ENCODE data around the gene KCNMA1.

DNA sequence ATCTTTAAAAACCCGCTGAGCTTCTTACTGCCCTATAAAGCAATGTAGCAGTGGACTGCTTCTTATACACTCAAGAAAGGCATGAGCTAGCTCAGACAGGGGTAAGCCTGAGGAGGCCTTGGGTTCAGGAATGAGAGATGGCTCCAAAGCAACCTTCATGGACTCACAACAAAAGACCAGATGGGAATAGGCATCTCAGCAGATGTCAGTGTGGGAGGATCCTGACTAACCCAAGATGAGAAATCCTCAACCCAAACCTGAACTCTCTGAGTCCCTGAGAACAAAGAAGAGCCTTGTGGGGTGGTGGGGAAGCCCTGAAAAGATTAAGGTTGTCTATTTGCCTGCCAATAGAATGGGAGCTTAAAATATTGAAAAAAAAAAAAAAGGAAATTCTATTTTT, 807.4 kb downstream of the KCNMA1 start:
- no peak for TF ChIP-seq POLR2AphosphoS5 (IDR thresholded peaks at IDR 0.05)
- TF ChIP-seq, protein P1, sequence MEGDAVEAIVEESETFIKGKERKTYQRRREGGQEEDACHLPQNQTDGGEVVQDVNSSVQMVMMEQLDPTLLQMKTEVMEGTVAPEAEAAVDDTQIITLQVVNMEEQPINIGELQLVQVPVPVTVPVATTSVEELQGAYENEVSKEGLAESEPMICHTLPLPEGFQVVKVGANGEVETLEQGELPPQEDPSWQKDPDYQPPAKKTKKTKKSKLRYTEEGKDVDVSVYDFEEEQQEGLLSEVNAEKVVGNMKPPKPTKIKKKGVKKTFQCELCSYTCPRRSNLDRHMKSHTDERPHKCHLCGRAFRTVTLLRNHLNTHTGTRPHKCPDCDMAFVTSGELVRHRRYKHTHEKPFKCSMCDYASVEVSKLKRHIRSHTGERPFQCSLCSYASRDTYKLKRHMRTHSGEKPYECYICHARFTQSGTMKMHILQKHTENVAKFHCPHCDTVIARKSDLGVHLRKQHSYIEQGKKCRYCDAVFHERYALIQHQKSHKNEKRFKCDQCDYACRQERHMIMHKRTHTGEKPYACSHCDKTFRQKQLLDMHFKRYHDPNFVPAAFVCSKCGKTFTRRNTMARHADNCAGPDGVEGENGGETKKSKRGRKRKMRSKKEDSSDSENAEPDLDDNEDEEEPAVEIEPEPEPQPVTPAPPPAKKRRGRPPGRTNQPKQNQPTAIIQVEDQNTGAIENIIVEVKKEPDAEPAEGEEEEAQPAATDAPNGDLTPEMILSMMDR (IDR thresholded peaks at IDR 0.05): no peak
- TF ChIP-seq EP300 (IDR thresholded peaks at IDR 0.05; ENCODE audit: low read depth): no peak
- no peak for TF ChIP-seq POLR2A (IDR thresholded peaks at IDR 0.05)
